ENCODE measurements around the gene PBX1.
"Not testable (repeated sequence)": the region's sequence is repeated elsewhere in the genome, so short reads cannot be mapped to it uniquely, and the experiment has no call there.

The PBX1 gene

DNA sequence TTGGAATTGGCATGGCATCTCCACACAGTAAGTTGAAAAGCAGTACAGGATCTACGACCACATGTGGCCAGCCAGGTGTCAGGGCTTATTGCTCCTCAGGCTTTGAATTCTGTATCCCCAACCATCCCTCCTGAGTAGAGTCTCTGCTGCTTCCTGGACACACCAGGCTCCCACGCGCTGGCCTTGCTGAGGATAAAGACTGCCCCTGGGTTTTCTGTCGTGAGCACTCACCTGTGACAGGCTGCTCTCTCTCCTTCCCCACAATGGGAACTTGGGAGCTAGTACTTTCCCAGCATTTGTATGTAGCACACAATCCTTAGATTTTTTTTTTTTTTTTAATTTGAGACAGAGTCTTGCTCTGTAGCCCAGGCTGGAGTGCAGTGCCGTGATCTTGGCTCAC, 33.6 kb downstream of the PBX1 start:
- DNase-seq, result no peak

DNA sequence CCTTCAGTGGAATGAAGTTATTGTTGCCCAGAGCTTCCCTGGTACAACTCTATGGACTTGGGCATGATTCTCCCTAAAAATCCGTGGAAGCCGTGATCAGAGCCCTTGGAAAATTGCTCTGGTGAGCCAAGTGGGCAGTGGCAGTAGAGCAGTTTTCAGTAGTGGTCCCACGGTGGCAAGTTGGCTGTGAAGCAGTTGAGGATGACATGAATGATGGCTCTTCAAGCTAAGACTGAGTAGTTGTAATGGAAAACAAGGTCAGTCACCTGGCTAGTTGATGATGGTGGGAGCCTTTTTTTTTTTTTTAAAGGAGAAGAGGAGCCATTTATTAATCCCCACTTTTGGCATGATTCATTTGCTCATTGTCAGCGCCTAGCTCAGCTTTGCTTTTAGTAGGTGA, 36.2 kb downstream of the PBX1 start:
- no peak for DNase-seq

DNA sequence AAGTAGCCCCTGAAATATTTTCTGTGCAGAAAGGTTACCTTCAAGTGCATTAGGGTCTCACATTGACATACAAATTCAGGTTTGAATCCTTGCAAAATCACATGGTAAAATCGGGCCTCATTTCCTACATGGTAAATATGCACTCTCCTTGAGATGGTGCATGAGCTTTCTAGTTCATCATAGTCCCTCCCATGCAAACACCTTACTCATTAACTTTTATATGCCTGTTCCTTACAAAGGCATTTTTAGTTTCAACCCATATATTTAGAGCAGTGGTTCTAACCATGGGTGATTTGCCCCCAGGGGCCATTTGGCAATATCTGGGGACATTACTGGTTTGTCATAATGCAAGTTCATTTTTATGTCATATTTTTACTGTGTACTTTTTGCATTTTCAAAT, 37.2 kb downstream of the PBX1 start:
- DNase-seq, result no peak

DNA sequence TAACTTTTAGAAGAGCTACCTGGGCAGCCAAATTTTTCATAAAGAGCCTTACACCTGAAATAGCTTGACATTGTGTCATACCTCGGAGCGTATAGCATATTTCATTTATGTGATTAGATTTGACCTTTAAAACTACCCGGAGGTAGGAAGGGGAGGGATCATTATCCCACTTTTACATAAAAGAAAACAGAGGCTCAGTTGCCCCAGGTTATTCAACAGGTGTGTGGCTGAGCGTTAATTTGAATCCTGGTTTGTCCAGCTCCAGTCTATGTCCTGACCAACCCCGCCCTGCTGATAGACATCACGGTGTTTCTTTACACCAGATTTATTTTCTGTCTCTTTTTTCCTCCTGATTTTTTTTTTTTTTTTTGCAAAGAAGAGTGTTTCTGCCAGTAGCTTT, 39.7 kb downstream of the PBX1 start:
- DNase-seq, result no peak

DNA sequence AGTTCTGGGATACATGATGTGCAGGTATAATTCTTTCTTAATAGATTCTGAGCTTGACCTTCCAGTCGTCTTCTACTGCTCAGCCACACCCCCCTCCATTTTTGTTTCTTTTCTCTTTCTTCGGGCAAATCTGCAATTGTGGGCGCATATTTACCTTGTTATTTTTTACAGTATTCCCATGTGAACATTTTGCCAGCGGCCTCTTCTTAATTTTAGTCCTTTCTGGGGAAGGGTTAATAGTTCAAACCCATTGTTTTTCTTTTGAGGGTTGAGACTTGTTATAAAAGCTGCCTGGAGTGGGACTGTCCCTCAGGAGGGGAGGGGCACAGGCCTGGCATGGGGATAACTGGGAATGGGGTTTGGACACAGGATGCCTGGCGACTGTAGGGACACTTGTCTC, 40.3 kb downstream of the PBX1 start:
- DNase-seq, result no peak

DNA sequence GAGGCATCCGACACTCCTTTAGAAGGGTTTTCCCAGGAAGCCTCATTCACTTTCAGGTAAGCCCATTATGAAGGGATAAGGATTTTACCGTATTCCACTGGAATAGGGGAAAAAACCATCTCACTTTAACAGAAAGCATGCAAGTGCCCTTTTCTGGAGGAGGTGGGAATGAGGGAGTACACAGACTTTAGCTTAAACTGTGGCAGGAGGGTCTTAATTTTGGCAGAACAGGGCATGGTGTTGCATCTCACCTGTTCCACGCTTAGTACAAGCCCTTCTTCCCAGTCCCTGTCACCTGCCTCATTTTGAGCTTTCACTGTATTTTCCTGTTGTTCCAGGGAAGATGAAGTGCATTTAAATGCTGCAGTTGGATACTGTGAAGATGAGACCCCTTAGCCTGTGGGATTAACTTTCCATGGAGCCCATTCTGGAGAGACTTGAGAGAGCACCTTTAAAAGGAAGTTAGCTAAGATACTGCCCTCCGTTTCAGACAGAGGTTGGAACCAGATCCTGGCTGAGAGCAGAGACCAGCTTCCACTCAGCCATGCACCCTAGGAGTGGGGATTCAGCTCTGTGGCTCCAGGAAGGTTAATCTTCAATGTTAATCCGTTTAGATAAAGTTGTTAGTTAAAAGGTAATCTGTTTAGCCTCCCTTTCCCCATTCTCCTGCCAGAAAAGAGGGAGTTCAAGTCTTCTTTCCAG, 42.6 kb downstream of the PBX1 start:
- DNase-seq, result no peak

DNA sequence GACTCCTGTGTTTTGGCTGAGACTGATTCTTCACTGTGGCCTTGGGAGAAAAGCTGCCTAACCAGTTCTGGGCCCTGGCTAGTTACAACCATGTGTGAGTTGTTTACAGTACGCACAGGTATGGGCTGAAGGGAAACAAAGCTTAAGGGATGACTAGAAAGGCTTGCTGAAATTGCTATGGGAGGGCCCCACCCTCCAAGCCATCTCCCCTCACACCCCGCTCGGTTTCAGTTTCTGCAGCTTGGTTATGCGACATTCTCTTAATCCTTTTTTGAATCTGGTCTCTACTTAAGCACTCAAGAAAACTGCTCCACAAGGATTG, 43.1 kb downstream of the PBX1 start:
- DNase-seq, result no peak

DNA sequence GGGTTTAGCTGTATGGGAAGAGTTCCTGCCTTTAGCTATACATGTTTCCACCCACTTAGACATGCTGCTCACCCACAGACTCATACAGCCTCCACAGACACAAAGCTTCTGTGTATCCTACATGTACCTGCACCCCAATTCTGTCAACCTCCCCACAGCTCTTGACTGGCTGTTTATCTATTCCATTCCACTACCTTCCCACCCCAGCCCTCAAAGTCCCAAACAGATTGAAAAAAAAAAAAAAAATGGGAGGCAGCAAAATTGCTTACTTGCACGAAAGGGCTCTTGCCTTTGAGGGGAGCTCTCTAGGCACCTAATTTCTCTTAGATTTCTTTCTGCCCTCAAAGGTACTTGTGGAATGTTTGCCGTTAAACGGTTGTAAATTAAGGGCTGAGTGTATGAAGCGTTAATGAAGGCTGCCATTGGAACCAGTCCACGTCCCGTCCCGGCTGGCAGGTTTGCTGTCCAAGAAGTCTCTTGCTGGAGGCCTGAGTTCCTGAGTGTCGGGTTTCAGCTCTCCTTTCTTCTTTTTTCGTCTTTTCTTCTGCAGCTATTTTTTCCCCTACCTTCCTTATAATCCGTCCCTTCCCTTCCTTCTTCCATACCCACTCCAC, 43.6 kb downstream of the PBX1 start:
- DNase-seq, result no peak

DNA sequence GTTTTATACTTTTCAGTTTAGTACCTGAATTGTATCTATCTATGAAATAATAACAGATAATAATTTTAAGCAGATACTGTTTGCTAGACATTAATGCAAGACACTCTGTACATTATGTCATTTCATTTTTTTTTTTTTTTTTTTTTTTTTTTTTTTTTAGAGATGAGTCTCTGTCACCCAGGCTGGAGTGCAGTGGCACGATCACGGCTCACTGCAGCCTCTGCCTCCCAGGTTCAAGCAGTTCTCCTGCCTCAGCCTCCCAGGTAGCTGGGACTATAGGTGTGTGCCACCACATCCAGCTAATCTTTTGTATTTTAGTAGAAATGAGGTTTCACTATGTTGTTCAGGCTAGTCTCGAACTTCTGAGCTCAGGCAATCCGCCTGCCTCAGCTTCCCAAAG, 44.8 kb downstream of the PBX1 start:
- DNase-seq, result not testable (repeated sequence)

DNA sequence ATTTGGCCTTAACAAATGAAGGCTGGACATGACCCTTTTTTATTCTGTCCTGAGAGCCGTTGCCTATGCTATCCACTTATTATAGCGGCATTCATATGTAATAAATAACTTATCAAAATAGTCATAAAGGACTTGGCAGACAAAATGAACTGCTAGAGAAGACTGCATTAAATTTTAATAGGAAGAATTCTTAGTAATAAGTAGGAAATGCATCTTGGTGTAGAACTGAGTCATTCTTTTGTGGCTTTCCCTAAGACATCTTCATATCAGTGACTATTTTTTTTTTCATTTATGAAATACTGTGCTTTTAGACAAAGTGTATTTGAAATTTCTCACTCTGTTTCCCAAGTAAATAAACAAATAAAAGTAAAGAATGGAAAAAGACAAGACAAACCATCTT, 45.6 kb downstream of the PBX1 start:
- DNase-seq, result no peak

DNA sequence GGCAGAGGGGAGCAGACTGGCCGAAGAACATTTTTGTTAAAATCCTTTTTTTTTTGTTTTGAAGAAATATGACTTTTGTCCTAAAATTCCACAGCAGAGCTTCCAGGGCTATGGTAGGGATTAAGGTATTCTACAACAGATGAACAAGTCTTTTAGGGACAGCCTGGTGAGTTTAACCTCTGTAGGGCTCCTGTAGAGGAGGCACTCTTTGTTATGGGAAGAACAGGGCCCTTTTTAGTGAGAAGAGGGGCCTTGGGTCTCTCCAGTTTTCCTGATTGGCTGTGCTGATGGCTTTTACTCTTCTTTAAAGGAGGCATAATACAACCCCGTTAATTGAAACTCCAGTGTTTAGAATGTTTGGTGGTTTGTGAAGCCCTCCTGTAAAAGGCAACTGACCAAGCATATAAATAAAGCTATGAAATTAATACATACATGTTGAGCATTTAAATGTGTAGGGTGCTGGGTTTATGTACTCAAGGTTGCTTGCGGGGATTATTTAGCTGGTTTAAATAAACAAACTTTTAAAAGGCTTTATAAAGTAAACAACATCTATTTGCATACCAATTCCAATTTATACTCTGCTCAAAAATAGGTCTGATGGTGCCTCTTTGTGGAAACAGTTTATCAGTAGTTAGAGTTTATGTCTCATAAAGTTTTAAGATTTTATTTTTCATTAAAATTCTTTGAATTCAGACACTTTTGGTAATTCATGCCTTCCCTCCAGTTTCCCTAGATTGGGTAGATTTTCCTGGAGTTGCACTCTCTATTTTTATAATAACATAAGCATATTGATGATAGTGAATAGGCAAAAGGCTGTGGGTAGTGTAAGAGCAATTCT, 46.5 kb downstream of the PBX1 start:
- no peak for DNase-seq

DNA sequence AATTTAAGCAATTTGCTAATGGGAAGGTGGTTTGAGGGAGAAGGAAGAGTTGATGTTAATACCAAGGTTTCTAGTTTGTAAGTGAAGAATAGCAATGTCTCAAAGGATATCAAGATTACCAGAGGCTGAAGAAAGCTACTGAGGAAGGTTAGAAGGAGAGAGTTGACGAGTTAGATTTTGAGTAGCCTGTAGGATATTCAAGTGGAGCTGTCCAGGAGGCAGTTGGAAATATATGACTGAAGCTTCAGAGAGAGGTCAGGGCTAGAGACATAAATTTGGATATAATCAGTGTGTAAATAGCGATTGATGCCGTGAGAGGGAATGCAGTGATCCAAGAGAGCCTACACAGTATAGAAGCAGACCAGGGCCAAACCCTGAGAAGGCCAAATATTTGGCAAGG, 48.4 kb downstream of the PBX1 start:
- no peak for DNase-seq

DNA sequence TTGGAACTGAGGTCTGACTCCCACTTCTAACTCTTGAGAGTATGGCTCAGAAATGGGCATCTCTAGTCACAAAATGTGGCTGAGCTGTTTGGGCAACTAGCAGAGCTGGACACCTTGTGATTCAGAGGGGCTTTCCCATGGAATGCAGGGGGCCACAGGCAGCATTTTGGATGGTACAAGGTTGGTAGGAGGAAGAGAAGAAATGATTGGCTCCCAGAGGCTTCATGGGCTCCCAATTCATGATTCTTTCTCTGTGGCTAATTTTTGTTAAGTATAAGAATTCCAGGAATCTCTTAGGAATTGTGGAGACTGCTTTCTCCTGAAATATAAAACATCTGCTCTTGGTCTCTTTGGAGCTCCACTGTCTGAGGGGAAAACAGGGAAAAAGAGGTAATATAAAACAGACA, 49.7 kb downstream of the PBX1 start:
- DNase-seq, result no peak

DNA sequence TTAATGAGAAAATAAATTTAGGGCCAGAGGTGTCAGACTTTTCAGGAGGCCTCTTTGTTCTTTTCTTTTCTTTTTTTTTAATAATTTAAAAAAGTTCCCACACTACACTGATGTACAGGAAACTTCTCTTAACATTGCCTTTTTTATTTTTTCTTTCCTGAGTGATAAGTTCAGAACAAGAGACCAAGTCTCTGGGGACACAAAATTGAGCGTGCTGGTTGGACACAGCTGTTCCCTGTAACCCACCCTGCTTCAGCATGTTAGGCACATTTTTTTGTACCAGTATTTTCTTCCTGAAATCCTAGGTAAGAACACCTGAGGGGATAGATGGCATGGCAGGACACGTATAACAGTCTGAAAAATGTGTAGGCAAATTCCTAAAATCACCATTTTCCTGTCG, 50.1 kb downstream of the PBX1 start:
- no peak for DNase-seq

DNA sequence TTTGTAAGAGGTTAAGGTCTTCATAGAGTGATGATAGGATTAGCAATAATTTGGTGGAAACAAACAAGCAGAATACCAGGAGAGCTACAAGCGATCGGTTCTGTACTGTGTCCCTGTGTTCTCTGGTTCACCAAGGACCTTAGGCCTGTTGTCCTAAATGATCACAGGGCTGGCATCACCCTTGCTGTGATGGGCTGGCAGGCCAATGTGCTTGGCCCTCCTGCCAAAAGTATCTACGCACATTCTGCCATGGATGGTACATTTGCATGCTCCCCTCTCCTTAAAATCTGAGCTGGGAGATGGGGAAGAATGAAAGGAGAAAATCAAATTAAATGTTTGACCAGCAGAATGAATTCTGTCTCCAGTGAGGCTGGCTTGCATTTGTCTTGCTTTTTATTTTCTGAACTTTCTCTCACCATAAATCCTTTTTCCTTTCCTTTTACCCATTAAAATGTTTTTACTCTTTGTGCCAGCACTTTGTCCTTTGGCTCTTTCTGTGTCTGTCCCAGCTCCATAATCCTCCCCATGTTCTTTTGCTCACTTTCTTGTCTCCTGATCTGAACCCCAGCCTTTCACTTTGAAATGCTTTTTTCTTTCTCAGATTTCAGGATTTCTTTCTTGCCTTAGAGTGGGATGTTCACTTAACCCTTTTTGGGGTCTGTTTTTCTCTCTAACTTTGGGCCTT, 51.7 kb downstream of the PBX1 start:
- no peak for DNase-seq

DNA sequence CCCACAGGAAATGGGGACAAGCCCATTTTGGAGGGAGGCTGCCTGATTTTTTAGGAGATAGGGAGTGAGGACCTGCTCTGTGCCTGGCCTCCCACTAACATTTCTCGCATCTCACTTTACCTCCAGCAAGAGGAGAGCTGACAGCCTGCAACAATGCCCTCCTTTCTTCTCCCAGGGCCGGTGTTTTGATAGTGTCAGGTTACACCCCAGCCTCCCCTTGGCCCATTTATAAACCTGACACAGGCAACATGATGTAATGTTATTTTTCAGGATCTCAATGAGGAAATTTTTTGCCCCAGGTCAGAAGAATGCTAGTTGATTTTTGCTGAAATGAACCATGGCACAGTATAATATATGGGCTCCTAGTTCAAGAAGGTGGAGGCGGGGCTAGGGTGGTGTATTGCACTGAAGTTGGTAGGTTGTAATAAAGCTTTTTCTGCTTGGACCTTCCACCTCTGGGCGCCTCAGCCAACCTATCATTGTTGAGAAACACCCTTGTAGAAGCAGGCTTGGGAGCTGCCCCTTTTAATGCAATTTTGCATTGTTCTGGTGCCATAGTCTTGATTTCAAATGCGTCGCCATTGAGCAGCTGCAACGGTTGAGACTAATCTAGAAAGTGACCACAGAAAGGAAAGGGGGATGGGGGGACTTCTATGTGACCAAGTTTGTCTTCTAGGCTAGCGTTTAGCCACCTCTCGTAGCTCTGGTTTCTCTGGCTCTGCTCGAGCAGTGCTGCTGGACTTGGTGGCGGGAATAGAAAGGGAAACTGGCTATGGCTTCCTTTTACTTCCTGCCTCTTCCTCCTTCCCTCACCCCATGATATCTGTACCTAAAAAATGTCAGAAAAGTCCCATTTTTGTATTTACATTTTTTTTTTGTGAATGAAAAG, 53.0 kb downstream of the PBX1 start:
- DNase-seq, result no peak

DNA sequence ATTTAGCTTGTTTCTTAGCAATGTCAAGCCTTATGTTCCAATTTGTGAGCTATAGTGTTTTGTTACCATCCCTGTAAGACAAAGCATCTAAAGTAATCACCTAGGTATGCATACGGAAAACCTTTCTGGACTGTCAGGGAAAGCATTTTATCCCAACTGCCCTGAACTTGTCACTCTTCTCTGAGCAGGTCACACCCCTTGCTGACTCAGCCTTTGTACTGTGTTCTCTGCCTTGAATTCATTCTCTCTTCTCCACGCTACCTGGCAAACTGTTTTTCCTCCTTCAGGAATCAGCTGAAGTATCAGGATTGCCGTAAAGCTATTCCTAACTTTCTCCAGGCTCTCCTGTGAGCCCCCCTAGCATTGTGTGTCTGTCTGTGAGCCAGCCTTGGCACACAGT, 54.2 kb downstream of the PBX1 start:
- DNase-seq, result no peak

DNA sequence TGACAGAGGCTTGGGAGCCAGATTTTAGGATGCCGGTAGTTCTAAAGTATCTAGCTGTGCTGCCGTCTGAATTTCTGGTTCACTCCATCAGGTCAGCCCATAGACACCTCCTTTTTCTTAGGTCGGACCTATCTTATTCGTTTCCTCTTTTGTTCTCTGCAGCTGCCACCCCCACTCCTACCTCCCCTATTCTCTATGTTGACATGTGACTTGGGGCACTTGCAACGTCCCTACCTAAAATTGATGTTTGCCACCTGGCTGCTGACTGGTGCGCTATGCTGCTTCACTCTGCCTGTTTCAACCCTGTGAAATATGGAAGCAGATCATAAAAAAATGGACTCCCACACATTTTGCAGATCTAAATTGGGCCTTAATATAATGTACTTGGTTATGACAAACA, 55.3 kb downstream of the PBX1 start:
- DNase-seq, result no peak

DNA sequence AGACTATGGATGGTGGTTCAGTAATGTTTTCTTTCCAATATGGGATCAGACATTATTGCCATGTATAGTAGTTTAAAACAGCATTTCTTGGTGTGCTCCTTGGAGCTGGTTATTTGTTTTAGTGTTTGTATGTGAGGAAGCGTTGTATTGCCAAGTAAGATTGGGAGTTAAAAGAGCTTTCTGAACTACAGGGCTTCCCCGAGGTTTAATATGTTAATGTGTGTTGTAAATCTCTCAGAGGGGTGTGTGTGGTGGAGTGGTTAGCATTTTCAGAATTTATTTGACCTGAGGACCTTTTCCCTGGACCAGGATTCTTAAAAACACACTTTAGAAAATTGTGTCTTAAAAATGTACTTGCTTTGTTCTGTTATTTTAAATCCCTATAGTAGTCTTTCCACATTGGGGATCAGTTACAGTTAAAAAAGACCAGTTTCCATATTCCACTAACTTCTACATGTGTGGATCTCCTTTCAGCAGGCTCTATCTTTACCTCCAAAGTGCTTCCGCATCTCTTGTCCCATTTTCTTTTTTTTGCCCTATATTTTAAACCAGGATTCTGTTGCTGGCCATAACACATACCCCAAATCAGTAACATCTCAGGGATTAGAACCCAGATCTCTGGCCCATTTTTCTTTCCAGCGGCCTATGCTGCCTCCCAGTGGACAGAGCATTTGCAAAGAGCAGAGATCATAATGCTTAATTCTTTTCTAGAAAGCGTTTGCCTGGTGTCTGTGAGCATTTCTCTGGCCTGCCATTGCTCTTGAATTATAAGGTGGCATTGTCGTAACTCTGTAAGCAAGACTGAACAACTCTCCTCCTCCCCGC, 58.6 kb downstream of the PBX1 start:
- DNase-seq, result no peak

DNA sequence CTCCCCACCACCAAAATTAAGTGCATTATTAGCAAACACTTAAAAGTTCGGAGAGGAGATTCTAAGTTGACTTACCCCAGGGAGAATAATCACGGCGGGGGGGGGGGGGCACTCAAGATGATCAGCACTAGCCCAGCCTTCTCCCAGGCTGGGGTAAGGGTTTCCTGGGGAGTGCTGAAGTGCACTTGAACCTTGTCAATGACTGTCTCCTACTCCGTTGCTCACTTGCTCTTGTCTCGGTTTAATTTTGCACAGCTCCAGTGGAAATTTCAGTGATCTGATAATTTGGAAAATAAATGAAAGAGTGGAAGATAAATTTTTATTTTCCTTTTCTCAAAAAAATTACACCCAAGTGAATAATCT, 59.2 kb downstream of the PBX1 start:
- no peak for DNase-seq

DNA sequence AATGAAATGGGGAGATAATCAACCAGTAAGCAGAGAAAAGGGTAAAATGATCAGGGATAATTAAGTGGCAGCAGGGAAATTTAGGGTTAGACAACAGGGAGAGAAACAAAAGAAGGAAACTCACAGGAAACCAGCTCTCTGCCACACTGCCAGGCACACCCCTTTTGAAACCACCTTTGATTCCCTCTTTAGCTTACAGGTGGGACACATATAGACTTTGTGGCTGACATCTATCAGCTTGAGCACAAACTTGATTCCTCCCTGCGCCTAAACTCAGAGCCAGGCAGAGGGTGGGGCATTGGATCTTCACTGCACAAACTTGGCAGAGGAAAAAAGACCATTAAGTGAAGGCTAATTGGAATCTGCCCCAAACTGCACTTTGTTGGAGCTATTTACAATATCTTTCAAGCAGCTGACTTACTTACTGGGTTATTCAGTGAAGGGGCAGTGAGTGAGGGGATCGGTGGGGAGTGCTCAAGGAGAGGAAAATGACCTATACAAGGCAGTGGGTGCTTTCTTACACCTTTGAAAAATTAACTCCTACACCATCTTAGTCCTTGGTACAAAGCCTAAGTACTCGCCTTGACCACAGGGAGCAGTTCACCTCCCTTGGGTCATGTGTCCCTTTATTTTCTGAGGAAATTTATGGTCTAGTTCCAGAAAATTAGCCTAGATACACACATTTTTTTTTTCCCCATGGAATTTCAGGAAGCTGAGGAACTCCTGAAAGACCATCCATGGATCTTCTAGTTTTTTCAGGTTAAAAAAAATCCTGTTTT, 60.2 kb downstream of the PBX1 start:
- no peak for DNase-seq
